Measurements from ENCODE around the gene ONECUT1. TPM values are rescaled to one million over a fixed set of nuclear protein-coding genes. Genes with fewer than 3 reads are reported as not detected.

ONECUT1 gene
- total and polyA plus RNA-seq, 10 of the 15 experiments (the other 5 are each of a cell fraction or from before 2014, with no cell fraction given) = 0.28 TPM; not detected in 9

- Histone ChIP-seq H3K9me3 (replicated peaks; ENCODE audit: control insufficient read depth, insufficient read depth, low read length) (no peaks in the 10 kb centered on the region), H3K27ac (ENCODE audit: control insufficient read depth, insufficient read depth) (no peak overlapping the region), H3K4me2 (ENCODE audit: control insufficient read depth, insufficient read depth) (no peak overlapping the region), H3K27me3 (replicated peaks in 1 of 2; ENCODE audit: control insufficient read depth in 2 of 2, insufficient read depth in 2 of 2, low read length in 1 of 2) (peaks cover 30 to 41% of the 10 kb centered on the region in 2 experiments), H3K4me1 (ENCODE audit: control insufficient read depth, insufficient read depth, low read length) (peaks cover 3% of the 10 kb centered on the region; the same call in 1 of the 2 replicates), H2AFZ (ENCODE audit: control insufficient read depth, low read depth, low read length) (no peak overlapping the region), H3K36me3 (ENCODE audit: control insufficient read depth in 2 of 2, insufficient read depth in 2 of 2, low read length in 1 of 2) (no peaks in the 10 kb centered on the region), H3K9ac (ENCODE audit: control insufficient read depth, insufficient read depth, low read length) (no peak overlapping the region), H3K4me3 (no peak overlapping the region), H3K79me2 (ENCODE audit: control insufficient read depth, insufficient read depth, low read length) (no peaks in the 10 kb centered on the region), H4K20me1 (ENCODE audit: control insufficient read depth, insufficient read depth) (no peaks in the 10 kb centered on the region)
- in situ Hi-C loops (cut with MboI) (loop anchor here (10.0 kb wide), 1 partner anchor 926 kb away; no protein-coding TSS in a partner anchor), intact Hi-C loops (cut with micrococcal nuclease; ENCODE audit: unreplicated experiment) (no loop called here)
- no TSS peak for BruUV-seq (replicated peaks)
- ChIA-PET SMC1A (ENCODE audit: uncharacterized antibody, unreplicated experiment) (no interaction called here), CTCF (no interaction called here), POLR2A (no interaction called here), RAD21 (ENCODE audit: unreplicated experiment) (no interaction called here)
- FAIRE-seq (no peak), DNase-seq (ENCODE audit: low read depth, low spot score) (no peak), ATAC-seq (no peak)
- WGBS (ENCODE audit: insufficient coverage, insufficient replicate concordance, low lambda C conversion rate, missing lambda C conversion rate) = 65% methylated on average over 58 of the region's 58 CpGs
- TF ChIP-seq PAX5 (IDR thresholded peaks at IDR 0.05; ENCODE audit: borderline replicate concordance, low read depth, low read length) (no peak), ZBED1 (IDR thresholded peaks at IDR 0.05; ENCODE audit: borderline replicate concordance) (no peak), SREBF1 (IDR thresholded peaks at IDR 0.05; ENCODE audit: low read length) (no peak), ZBTB33 (IDR thresholded peaks at IDR 0.05) (no peak), ZNF384 (IDR thresholded peaks at IDR 0.05; ENCODE audit: borderline replicate concordance, low read depth, low read length) (no peak), ATF3 (IDR thresholded peaks at IDR 0.05; ENCODE audit: borderline replicate concordance, extremely low read depth, low read depth, low read length) (no peak), SIX5 (IDR thresholded peaks at IDR 0.05; ENCODE audit: low read depth, low read length, severe bottlenecking) (no peak), CEBPZ (IDR thresholded peaks at IDR 0.05; ENCODE audit: low read depth, low read length) (no peak), DPF2 (IDR thresholded peaks at IDR 0.05) (no peak), CBX5 (IDR thresholded peaks at IDR 0.05; ENCODE audit: low read depth) (no peak), CBFB (IDR thresholded peaks at IDR 0.05; ENCODE audit: low read depth) (no peak), BMI1 (IDR thresholded peaks at IDR 0.05; ENCODE audit: borderline replicate concordance) (no peak), NFYB (IDR thresholded peaks at IDR 0.05; ENCODE audit: insufficient read depth, low read depth, low read length) (no peak), SIN3A (IDR thresholded peaks at IDR 0.05; ENCODE audit: low read depth, low read length) (no peak), ATF2 (IDR thresholded peaks at IDR 0.05; ENCODE audit: low read length) (no peak)
Observed at GRCh38 chr15:52788099-52788986, 1.8 kb downstream of the ONECUT1 start.
